AML-193 (cell line): Measurements from ENCODE around the gene TMEM187.
A peak's percentile ranks its signal among the peaks of the same experiment; 100 is the strongest.

Source experiments
- DNase-seq, 2 experiments: peaks; one replicate each; lab custom pipeline; 2025; lab: John Stamatoyannopoulos, UW

TMEM187 gene

GRCh38 chrX:154020536-154021115 is 48.1 kb downstream of the TMEM187 start:
- peak in 1 of 2 experiments; percentile 14 for DNase-seq

- no peak for DNase-seq
These were observed 48.6 kb downstream of the TMEM187 start for GRCh38 chrX:154021131-154021611.

GRCh38 chrX:154022108-154022507 is 49.6 kb downstream of the TMEM187 start:
- no peak for DNase-seq

- no peak for DNase-seq
These were observed 50.9 kb downstream of the TMEM187 start for GRCh38 chrX:154023276-154024000.

- DNase-seq, result no peak
These were observed 51.7 kb downstream of the TMEM187 start for GRCh38 chrX:154024271-154024670.

- DNase-seq, result no peak
These were observed 52.7 kb downstream of the TMEM187 start for GRCh38 chrX:154025230-154025629.

GRCh38 chrX:154026136-154027021 is 53.8 kb downstream of the TMEM187 start:
- no peak for DNase-seq

GRCh38 chrX:154027022-154027402 is 54.5 kb downstream of the TMEM187 start:
- DNase-seq, result no peak

- no peak for DNase-seq
These were observed 55.4 kb downstream of the TMEM187 start for GRCh38 chrX:154027986-154028385.

- no peak for DNase-seq
These were observed 56.1 kb downstream of the TMEM187 start for GRCh38 chrX:154028502-154029184.

- no peak for DNase-seq
These were observed 56.9 kb downstream of the TMEM187 start for GRCh38 chrX:154029439-154029838.

- no peak for DNase-seq
These were observed 57.7 kb downstream of the TMEM187 start for GRCh38 chrX:154030266-154030665.

- DNase-seq, result no peak
These were observed 58.3 kb downstream of the TMEM187 start for GRCh38 chrX:154030715-154031305.

- DNase-seq, result no peak
These were observed 59.6 kb downstream of the TMEM187 start for GRCh38 chrX:154032160-154032559.

- no peak for DNase-seq
These were observed 60.1 kb downstream of the TMEM187 start for GRCh38 chrX:154032653-154033052.
